ENCODE results near the gene RNU1-4.
"Not testable (repeated sequence)": the region's sequence is repeated elsewhere in the genome, so short reads cannot be mapped to it uniquely, and the experiment has no call there.

GRCh38 chr1:16707130-16708093 lies 32.9 kb upstream of the RNU1-4 start:
- TF ChIP-seq POLR2A (IDR thresholded peaks at IDR 0.05): not testable (repeated sequence)
- TF ChIP-seq, protein P1, sequence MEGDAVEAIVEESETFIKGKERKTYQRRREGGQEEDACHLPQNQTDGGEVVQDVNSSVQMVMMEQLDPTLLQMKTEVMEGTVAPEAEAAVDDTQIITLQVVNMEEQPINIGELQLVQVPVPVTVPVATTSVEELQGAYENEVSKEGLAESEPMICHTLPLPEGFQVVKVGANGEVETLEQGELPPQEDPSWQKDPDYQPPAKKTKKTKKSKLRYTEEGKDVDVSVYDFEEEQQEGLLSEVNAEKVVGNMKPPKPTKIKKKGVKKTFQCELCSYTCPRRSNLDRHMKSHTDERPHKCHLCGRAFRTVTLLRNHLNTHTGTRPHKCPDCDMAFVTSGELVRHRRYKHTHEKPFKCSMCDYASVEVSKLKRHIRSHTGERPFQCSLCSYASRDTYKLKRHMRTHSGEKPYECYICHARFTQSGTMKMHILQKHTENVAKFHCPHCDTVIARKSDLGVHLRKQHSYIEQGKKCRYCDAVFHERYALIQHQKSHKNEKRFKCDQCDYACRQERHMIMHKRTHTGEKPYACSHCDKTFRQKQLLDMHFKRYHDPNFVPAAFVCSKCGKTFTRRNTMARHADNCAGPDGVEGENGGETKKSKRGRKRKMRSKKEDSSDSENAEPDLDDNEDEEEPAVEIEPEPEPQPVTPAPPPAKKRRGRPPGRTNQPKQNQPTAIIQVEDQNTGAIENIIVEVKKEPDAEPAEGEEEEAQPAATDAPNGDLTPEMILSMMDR (IDR thresholded peaks at IDR 0.05): not testable (repeated sequence)
